Measurements from ENCODE around the gene ITCH.
"Not testable (repeated sequence)": the region's sequence is repeated elsewhere in the genome, so short reads cannot be mapped to it uniquely, and the experiment has no call there.

Gene ITCH

DNA sequence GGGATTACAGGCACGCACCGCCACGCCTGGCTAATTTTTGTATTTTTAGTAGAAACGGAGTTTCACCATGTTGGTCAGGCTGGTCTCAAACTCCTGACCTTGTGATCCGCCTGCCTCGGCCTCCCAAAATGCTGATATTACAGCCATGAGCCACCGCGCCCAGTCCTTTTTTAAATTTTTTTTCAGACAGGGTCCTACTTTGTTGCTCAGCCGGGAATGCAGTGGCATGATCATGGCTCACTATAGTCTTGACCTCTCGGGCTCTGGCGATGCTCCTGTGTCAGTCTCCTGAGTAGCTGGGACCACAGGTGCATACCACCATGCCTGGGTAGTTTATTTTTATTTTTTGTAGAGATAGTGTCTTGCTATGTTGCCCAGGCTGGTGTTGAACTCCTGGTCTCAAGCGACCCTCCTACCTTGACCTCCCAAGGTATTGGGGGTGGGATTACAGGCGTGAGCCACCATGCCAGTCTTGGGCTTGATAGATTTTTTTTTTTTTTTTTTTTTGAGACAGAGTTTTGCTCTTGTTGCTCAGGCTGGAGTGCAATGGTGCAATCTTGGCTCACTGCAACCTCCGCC lies 19.9 kb downstream of the ITCH start:
- not testable (repeated sequence) for DNase-seq

DNA sequence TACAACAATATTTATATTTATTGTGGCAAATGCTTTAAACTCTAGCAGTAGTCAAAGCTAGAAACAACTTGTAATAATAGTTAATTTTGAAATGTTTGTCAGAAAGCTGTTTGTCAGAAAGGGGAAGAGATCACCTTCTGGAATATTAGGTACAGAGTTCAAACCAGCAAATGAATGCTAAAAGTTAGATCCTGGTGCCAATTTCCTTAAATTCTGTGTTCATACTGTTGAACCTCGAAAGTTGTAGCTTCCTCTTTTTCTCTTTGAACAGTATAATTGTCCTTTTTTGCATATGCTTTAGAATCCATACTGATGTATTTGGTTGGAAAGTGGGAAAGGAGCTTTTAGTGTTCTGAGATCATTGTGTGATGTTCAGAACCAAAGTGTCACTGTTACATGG lies 22.4 kb downstream of the ITCH start:
- DNase-seq = no peak

DNA sequence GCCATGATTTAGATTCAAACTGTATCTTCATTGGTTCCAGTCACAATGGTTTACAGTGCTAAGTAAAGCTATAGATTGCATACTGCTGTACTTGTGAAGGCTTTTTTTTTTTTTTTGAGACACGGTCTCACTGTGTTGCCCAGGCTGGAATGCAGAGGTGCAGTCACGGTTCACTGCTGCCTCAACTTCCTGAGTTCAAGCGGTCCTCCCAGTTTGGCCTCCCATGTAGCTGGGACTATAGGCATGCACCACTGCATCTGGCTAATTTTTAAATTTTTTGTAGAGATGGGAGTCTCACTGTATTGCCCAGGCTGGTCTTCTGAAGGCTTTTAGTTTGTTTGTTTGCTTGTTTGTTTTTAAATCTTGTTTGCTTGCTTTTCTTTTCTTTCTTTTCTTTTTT lies 24.9 kb downstream of the ITCH start:
- DNase-seq = no peak

DNA sequence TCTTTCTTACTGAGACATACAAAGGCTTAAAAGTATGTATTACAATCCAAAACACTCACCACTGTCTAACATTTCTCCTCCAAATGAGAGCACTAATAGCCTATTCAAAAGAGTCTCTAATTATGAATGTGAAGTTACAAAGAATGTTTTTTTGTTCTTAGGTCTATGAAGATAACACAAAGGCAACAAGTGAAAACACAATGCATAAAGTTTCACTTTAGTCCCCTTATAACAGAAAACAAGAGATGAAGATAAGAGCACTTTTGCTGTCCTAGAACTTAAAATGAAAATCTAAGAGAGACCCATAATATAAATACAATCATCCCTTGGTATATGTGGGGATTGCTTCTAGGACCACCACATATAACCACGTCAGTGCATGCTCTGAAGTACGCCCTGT lies 25.6 kb downstream of the ITCH start:
- no peak for DNase-seq

DNA sequence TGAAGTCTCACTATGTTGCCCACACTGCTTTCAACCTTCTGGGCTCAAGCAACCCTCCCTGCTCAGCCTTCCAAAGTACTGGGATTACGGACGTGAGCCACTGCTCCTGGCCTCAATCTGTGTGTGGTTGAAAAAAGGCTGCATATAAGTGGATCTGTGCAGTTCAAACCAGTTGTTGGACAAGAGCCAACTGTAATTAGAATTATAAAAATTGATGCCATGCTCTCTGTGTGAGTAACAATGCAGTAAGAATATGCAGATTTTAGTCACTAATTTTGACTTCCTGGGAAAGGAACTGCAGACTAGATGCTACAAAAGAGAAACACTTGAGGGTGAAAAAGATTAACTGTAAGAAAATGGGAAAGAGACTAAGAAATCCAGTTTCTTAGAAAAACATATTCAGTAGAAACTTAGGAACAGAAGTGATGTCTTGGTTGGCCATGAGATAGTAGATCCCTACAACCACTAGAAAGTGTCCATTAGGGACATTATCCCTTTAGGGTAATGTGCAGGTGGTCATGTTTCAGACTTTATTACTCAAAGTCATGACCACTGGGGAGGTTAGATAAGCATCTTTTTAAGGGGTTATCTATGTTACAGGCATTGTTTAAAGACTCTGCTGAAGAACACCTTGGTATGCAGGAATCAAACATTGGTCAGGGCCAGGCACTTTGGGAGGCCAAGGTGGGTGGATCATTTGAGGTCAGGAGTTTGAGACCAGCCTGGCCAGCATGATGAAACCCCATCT lies 26.3 kb downstream of the ITCH start:
- DNase-seq = no peak

DNA sequence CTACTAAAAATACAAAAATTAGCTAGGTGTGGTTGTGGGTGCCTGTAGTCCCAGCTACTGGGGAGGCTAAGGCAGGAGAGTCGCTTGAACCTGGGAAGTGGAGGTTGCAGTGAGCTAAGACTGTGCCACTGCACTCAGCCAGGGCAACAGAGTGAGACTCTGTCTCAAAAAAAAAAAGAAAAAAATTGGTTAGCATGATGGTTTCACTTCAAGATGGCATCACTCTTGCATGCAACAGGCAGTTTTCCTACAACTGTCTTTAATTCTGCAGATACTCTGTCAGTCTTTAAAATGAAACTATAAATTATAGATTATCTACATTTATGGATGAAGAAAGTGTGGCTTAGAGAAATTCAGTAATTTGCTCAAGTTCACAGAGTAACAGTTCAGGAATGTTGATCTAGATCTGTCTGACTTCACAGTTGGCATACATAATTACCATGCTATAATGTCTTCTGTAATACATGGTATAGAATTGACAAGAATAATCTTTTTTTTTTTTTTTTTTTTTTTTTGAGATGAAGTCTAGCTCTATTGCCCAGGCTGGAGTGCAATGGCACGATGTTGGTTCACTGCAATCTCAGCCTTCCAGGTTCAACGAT lies 27.0 kb downstream of the ITCH start:
- no peak for DNase-seq

DNA sequence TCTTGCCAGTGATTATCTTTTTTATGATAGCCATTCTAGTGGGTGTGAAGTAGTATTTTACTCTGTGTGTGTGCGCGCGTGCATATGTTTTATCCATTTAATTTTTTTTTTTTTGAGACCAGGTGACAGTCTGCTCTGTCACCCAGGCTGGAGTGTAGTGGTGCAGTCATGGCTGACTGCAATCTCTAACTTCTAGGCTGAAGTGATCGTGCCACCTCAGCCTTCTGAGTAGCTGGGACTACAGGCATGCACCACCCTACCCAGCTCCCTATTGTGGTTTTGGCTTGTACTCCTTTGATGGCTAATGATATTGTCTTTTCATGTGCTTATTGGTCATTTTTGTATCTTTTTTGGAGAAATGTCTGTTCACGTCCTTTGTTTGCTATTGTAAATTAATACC lies 33.3 kb downstream of the ITCH start:
- DNase-seq = no peak

DNA sequence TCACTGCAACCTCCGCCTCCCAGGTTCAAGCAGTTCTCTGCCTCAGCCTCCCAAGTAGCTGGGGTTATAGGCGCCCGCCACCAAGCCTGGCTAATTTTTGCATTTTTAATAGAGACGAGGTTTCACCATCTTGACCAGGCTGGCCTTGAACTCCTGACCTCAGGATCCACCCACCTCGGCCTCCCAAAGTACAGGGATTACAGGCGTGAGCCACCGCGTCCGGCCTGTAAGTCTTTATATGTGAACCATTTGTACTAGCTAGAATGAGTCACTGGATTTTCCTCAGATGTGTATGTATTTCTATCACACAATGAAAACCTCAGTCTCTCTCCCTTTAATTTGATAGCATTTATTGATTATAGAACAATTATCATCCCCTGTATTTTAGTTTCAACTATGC lies 34.0 kb downstream of the ITCH start:
- no peak for DNase-seq

DNA sequence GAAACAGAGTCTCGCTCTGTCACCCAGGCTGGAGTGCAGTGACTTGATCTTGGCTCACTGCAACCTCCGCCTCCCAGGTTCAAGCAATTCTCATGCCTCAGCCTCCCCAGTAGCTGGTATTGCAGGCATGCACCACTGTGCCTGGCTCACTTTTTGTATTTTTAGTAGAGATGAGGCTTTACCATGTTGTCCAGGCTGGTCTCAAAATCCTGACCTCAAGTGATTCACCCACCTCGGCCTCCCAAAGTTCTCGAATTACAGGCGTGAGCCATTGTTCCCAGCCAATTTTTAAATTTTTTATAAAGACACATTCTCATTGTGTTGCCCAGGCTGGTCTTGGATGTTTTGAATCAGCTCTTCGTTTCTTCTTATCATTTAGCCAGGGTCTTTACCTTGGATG lies 37.7 kb downstream of the ITCH start:
- not testable (repeated sequence) for DNase-seq

DNA sequence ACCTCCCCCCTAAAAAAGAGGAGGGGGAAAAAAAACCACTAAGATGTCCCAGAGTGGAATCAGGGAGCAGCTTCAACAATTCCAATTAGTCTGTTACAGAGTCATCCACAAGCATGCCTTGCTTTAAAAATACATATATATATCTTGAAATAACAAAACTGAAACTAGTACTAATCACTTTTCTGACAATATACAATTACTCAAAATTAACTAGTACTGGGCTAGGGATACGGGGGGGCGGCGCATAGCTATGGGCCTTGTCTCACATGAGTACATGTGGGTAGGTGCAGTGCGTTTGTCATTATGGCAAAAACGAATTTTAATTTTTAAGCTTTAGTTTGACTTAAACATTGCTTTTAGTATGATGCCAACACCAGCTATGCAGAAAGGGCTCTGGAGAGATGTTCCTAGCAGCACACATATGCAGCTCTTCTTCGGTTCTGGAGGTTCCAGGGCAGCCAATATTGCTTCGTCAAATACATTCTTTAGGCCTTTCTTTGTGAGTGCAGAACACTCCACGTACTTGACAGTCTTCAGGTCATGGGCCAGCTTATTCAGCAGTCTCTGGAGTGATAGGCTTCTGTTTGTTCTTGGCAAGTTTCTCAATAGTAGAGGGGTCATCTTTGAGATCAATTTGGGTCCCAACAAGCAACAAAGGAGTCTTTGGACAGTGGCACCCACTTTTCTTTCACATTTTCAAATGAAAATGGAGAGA lies 38.8 kb downstream of the ITCH start:
- no peak for DNase-seq

DNA sequence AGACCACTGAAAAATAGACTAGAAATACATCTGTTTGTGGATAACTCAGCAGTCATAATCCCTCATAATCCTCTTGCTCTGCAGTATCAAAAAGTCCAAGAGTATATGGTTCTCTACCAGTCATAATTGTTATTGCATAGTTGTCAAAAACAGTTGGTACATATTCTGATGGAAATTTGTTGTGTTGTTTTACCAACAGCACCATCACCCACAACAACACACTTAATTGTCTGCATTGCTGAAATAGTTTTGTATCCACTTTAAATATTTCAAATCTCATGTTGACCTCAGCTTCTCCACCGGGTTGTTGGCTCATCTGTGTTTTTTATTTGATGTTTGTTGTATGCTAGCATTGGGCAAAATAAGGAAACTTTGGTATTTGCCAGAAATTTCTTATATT lies 39.4 kb downstream of the ITCH start:
- no peak for DNase-seq

DNA sequence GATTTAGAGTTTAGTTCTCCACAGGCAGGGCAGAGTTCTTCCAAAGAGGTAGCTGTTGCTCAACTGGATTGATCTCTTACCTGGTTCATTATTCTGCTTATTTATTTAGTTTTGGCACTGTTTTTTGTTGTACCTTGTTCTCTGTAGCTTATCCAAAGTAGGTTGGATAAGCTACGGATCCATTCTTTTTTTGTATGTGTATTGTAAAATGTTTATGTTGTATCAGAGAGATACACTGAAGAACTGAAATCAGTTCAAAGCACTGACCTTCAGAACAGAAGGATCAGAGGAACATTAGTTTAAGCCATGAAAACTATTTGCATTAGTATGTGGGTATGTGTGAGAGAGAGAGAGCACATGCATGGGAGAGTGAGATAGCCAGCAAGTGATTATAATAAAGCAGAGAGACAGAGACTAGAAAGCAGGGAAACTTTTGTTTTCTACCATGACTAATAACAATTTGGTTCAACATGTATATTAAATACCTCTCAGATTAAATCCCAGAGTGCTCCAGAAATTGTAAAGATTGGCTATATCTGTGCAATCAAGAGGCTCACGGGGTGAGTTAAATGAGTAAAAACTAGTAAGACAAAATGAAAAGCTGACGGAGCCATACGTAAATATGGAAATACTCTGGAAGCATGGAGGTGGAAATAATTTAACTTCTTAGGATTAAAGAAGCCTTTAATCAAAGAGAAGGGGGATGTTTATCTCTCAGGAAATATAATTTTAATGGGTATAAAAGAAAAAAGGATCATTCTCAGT lies 40.2 kb downstream of the ITCH start:
- no peak for DNase-seq

DNA sequence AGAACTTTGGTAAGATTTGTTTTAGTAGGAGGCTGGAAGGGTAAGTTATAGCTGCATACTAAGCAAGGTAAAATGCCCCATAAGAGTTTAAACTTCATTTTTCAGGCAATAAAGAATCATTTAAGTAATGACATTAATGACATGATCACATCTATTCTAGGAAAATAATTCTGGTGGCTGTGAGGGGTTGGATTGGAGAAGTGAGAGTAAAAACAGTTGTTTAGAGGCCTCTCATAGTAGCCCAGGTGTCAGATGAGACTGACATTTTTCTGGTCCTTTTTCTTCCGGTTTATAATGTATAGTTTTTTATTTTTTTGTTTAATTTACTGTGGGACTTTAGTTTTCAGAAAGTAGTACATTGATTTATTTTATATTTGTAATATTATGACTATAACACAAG lies 40.8 kb downstream of the ITCH start:
- no peak for DNase-seq

DNA sequence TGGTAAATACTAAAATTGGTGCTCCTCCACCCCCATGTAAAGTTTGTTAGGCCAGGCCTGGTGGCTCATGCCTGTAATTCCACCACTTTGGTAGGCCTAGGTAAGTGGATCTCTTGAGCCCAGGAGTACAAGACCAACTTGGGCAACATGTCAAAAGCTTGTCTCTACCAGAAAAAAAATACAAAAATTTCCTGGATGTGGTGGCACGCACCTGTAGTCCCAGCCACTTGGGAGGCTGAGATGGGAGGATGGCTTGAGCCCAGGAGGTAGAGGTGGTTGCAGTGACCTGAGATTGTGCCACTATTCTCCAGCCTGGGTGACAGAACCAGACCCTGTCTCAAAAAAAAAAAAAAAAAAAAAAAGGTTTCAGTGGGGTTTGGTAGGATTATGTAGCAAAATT lies 41.7 kb downstream of the ITCH start:
- DNase-seq = no peak

DNA sequence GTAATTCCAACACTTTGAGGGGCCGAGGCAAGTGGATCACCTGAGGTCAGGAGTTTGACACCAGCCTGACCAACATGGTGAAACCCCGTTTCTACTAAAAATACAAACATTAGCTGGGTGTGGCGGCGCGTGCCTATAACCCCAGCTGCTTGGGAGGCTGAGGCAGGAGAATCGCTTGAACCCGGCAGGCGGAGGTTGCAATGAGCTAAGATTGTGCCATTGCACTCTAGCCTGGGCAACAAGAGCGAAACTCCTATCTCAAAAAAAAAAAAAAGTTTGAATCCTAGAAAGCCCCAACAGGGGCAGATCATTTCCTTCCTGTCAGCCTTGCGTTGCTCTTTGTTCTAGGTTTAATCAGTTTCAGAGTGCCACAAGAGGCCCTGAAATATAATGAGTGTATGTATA lies 42.2 kb downstream of the ITCH start:
- DNase-seq = not testable (repeated sequence)

DNA sequence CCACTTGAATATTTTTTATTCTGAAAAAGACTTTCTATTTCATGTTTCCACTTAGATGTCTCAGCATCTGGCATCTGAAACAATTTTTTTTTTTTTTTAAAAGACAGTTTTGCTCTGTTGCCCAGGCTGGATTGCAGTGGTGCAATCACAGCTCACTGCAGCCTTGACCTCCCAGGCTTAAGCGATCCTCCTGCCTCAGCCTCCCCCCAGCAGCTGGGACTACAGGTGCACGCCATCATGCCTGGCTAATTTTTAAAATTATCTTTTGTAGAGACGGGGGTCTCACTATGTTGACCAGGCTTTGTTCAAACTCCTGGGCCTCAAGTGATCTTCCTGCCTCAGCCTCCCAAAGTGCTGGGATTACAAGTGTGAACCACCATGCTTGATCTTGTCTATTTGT lies 42.9 kb downstream of the ITCH start:
- not testable (repeated sequence) for DNase-seq

DNA sequence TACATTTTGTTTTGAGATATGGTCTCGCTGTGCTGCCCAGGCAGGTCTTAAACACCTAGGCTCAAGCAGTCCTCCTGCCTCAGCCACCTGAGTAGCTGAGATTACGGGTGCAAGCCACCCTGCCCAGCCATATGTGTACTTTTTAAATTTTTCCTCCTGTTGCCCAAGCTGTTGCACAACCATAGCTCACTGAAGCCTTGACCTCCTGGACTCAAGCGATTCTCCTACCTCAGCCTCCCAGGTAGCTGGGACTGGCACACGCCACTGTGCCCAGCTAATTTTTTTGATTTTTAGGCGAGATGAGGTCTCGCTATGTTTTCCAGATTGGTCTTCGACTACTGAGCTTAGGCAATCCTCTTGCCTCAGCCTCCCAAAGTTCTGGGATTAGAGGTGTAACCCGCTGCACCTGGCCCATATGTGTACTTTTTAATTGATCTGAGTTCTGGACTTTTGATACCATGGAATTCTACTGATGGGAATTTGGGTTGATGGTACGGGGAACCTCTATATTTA lies 44.9 kb downstream of the ITCH start:
- no peak for DNase-seq

DNA sequence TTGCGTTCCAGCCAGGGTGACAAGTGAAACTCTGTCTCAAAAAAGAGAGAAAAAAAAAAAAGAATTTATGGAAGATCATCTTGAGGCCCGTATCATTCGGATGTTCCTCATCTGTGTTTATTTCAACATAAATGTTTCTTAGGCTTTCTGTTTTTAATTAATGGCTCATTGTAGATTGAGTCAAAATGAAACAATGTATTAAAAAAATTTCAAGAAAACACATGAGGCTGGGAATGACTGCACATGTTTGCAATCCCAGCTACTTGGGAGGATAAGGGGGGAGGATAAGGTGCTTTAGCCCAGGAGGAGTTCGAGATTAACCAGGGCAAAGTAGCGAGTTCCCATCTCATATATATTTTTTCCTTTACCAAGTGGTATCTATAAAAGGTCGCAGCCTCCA lies 47.3 kb downstream of the ITCH start:
- no peak for DNase-seq

DNA sequence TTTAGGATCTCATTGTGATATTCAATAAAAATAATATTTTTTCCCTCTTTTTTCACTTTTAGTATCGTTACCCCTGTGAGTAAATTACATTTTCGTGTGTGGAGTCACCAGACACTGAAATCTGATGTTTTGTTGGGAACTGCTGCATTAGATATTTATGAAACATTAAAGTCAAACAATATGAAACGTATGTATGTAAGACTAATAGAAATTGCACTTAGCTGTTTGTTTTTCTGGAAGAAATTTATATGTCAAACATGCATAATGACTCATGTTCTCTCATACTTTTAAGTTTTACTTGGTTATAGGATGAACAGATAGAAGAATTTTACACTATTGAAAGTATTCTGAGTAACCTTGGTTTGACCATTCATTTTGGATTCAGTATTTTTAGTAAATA lies 49.4 kb downstream of the ITCH start:
- DNase-seq = no peak

DNA sequence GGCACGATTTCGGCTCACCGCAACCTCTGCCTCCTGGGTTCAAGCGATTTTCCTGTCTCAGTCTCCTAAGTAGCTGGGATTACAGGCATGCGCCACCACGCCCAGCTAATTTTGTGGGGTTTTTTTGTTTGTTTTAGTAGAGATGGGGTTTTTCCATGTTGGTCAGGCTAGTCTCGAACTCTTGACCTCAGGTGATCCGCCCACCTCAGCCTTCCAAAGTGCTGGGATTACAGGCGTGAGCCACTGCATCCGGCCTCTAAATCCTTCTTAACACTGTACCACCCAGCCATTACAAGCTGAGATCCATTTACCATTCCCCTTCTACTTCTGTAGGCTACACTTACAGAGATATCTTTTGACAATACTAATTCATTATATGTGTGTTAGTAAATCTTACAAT lies 51.5 kb downstream of the ITCH start:
- not testable (repeated sequence) for DNase-seq

DNA sequence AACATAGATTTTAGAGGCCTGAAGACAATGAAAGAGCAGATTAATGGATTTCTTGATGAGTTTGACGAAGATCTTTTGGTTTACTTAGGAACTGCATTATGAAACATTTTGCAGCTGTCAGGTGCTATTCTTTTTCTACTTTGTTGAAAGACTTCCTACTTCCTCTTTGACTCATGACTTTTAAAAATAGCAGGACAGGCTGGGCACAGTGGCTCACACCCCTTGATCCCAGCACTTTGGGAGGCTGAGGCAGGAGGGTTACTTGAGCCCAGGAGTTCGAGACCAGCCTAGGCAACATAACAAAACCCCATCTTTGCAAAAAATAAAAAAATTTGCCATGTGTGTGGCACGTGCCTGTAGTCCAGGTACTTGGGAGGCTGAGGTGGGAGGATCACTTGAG lies 52.0 kb downstream of the ITCH start:
- no peak for DNase-seq

DNA sequence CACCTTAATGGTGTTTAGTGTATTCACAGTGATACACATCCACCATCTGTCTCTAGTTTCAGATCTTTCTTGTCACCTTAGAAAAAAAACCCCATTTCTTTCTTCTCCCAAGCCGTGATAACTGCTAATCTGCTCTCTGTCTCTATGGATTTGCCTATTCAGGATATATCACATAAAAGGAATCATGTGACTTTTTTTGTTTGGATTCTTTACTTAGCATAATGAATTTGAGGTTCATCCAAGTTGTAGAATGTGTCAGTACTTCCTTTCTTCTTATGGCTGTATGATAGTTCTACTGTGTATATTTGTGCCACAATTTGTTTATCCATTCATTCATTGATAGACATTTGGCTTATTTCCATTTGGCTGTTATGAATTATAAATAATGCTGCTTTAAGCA lies 57.1 kb downstream of the ITCH start:
- no peak for DNase-seq

DNA sequence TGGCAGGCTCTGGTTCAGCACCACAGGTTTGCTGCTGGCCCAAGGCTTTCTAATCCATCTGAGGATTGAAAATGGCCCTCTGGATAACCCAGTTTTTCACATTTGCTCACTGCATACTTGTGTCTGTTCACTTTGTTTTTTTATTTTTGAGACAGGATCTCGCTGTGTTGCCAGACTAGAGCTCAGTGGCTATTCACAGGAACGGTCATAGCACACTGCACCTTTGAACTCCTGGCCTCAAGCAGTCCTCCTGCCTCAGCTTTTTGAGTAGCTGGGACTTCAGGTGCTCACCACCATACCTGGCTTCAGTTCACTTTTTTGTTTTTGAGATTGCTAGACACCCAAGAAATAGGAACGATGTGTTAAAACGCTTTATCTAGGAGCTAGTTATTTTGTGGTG lies 57.9 kb downstream of the ITCH start:
- DNase-seq = no peak
